GM19239 (cell line): ENCODE results near the gene RASGEF1C.
"Not testable (repeated sequence)": the region's sequence is repeated elsewhere in the genome, so short reads cannot be mapped to it uniquely, and the experiment has no call there.

Experiments used
- DNase-seq: peaks from one replicate; pipeline ENCODE4 v3.0.0; 2011; ENCODE audit warnings: low spot score; ENCODE audit not compliant: insufficient read length
- FAIRE-seq: peaks from 2 replicates; lab custom pipeline; 2011; peaks lifted over from hg19 to GRCh38; lab: Jason Lieb, UNC

Gene RASGEF1C

GRCh38 chr5:180212363-180213255 is 3.6 kb upstream of the RASGEF1C start:
- DNase-seq: no peak
- FAIRE-seq: no peak

GRCh38 chr5:180211761-180212035 is 2.7 kb upstream of the RASGEF1C start:
- DNase-seq: no peak
- no peak for FAIRE-seq

GRCh38 chr5:180210961-180211760 is 2.1 kb upstream of the RASGEF1C start:
- no peak for FAIRE-seq
- no peak for DNase-seq

GRCh38 chr5:180210077-180210476 is 1.1 kb upstream of the RASGEF1C start:
- DNase-seq, FAIRE-seq: not testable (repeated sequence)

GRCh38 chr5:180208435-180209081 is 453 bp downstream of the RASGEF1C start:
- DNase-seq: peak; percentile 36
- FAIRE-seq: no peak

GRCh38 chr5:180208038-180208434 is 975 bp downstream of the RASGEF1C start:
- FAIRE-seq (no peak), DNase-seq (no peak)

GRCh38 chr5:180207593-180207992 is 1.4 kb downstream of the RASGEF1C start:
- DNase-seq (no peak), FAIRE-seq (no peak)

GRCh38 chr5:180206993-180207392 is 2.0 kb downstream of the RASGEF1C start:
- FAIRE-seq: no peak

GRCh38 chr5:180205916-180206315 is 3.1 kb downstream of the RASGEF1C start:
- no peak for FAIRE-seq
- no peak for DNase-seq

More at GRCh38 chr5:180206993-180207392, 2.0 kb downstream of the RASGEF1C start:
- no peak for DNase-seq

GRCh38 chr5:180204276-180204819 is 4.7 kb downstream of the RASGEF1C start:
- no peak for FAIRE-seq
- DNase-seq: no peak

- FAIRE-seq: no peak
Observed at GRCh38 chr5:180202939-180203573, 6.0 kb downstream of the RASGEF1C start.

GRCh38 chr5:180201051-180201987 is 7.7 kb downstream of the RASGEF1C start:
- DNase-seq (no peak), FAIRE-seq (no peak)

More at GRCh38 chr5:180202939-180203573, 6.0 kb downstream of the RASGEF1C start:
- no peak for DNase-seq

GRCh38 chr5:180199390-180199789 is 9.6 kb downstream of the RASGEF1C start:
- no peak for FAIRE-seq

GRCh38 chr5:180198208-180198607 is 10.8 kb downstream of the RASGEF1C start:
- DNase-seq (no peak), FAIRE-seq (no peak)

More at GRCh38 chr5:180199390-180199789, 9.6 kb downstream of the RASGEF1C start:
- no peak for DNase-seq

GRCh38 chr5:180197016-180197702 is 11.9 kb downstream of the RASGEF1C start:
- DNase-seq: no peak
- FAIRE-seq: no peak

- FAIRE-seq: no peak
- DNase-seq: no peak
Observed at GRCh38 chr5:180194410-180195345, 14.3 kb downstream of the RASGEF1C start.

- FAIRE-seq (no peak), DNase-seq (no peak)
Observed at GRCh38 chr5:180193749-180194375, 15.1 kb downstream of the RASGEF1C start.
